Suprapubic skin (tissue), 4 donors: ENCODE measurements around the gene GNL2. TPM values are rescaled to one million over a fixed set of nuclear protein-coding genes. Genes with fewer than 3 reads are reported as not detected.
"Not testable (repeated sequence)": the region's sequence is repeated elsewhere in the genome, so short reads cannot be mapped to it uniquely, and the experiment has no call there.

Experiments
- DNase-seq, 2 donors: peaks; one replicate each; pipeline ENCODE4 v3.0.0-alpha.2; 2019; ENCODE audit warnings: low spot score in 2 of 2
- H3K27ac ChIP-seq: fragments of 200-600 bp; sonication (generic); one replicate; pipeline ENCODE4 v1.5.1; 2019
- H3K27me3 ChIP-seq: fragments of 200-600 bp; sonication (generic); one replicate; pipeline ENCODE4 v1.5.1; 2019
- H3K36me3 ChIP-seq: fragments of 200-600 bp; sonication (generic); one replicate; pipeline ENCODE4 v1.5.1; 2019
- H3K4me1 ChIP-seq: fragments of 200-600 bp; sonication (generic); one replicate; pipeline ENCODE4 v1.5.1; 2019
- H3K4me3 ChIP-seq: fragments of 200-600 bp; sonication (generic); one replicate; pipeline ENCODE4 v1.5.1; 2019; ENCODE audit warnings: mild to moderate bottlenecking
- H3K9me3 ChIP-seq: fragments of 200-600 bp; sonication (generic); one replicate; pipeline ENCODE4 v1.5.1; 2019
- CTCF ChIP-seq, 2 donors: fragments of 200-600 bp in 1 of 2; fragments of 450-650 bp in 1 of 2; sonication (generic) in 1 of 2; IDR thresholded peaks; one replicate each; pipeline ENCODE4 v1.5.1; 2016 to 2019; ENCODE audit warnings: antibody characterized with exemption in 2 of 2, mild to moderate bottlenecking in 1 of 2, moderate library complexity in 1 of 2
- EP300 ChIP-seq: sonication (generic); formaldehyde crosslinking; IDR thresholded peaks from one replicate; pipeline ENCODE4 v1.6.1; 2017; ENCODE audit warnings: antibody characterized with exemption
- POLR2A ChIP-seq, 2 donors: fragments of 450-650 bp; IDR thresholded peaks; one replicate each; pipeline ENCODE4 v1.6.1; 2017; ENCODE audit warnings: antibody characterized with exemption in 2 of 2, mild to moderate bottlenecking in 2 of 2, moderate library complexity in 2 of 2
- POLR2AphosphoS5 ChIP-seq, 3 donors: sonication (generic); formaldehyde crosslinking; IDR thresholded peaks; one replicate each; pipeline ENCODE4 v1.6.1; 2017; ENCODE audit warnings: antibody characterized with exemption in 3 of 3
- WGBS: methylation state at CpG from one replicate; pipeline ENCODE4 v1.1.5; 2018; 5-methylcytosine and 5-hydroxymethylcytosine counted together
- total RNA-seq, 4 donors: library from RNA; depleted of rRNA; stranded (reverse); fragments of >200 nt; gene quantifications; one replicate each; pipeline ENCODE4 v1.1.0, GENCODE V29; 2016

Gene GNL2
- total RNA-seq, 4 donors from 2014 or later, result 42.0 to 94.8 (median 48.5) TPM

GRCh38 chr1:37533317-37534093, 62.2 kb downstream of the GNL2 start:
- no peaks in the 10 kb centered on the region for H3K9me3 ChIP-seq
- DNase-seq, result no peak
- H3K27me3 ChIP-seq, result no peaks in the 10 kb centered on the region
- H3K4me3 ChIP-seq, result no peak overlapping the region
- WGBS, result 84% methylated on average over 4 of the region's 4 CpGs
- no peak for TF ChIP-seq CTCF (IDR thresholded peaks at IDR 0.05)
- no peak for TF ChIP-seq POLR2A (IDR thresholded peaks at IDR 0.05)
- TF ChIP-seq EP300, result no peak
- no peak for TF ChIP-seq POLR2AphosphoS5 (IDR thresholded peaks at IDR 0.05)
- peaks cover 9% of the 10 kb centered on the region for H3K4me1 ChIP-seq
- H3K27ac ChIP-seq, result peak overlapping the region; percentile 33
- peaks cover 28% of the 10 kb centered on the region for H3K36me3 ChIP-seq

DNA sequence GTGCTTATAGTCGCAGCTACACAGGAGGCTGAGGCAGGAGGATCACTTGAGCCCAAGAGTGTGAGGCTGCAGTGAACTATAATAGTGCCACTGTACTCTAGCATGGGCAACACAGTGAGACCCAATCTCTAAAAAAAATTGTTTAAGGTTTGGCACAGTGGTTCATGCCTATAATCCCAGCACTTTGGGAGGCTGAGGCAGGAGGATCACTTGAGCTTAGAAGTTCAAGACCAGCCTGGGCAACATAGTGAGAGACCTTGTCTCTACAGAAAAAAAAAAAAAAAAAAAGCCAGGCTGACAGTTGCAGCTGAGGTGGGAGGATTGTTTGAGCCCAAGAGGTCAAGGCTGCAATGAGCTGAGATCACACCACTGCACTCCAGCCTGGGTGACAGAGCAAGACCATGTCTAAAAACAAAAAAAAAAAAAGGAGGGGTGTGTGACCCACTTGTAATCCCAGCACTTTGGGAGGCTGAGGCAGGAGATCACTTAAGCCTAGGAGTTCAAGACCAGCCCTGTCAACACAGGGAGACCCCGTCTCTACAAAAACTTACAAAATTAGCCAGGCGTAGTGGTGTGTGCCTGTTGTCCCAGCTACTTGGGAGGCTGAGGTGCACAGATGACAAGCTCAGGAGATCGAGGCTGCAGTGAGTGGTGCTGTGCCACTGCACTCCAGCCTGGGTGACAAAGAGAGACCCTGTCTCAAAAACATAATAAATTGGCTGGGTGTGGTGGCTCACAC, 63.1 kb downstream of the GNL2 start:
- DNase-seq, H3K4me3 ChIP-seq, H3K27ac ChIP-seq, H3K9me3 ChIP-seq, H3K4me1 ChIP-seq, H3K27me3 ChIP-seq: not testable (repeated sequence)
- 92% methylated on average over 4 of the region's 4 CpGs for WGBS
- peaks cover 19% of the 10 kb centered on the region for H3K36me3 ChIP-seq

GRCh38 chr1:37529888-37530287, 65.8 kb downstream of the GNL2 start:
- H3K9me3 ChIP-seq, DNase-seq, H3K27me3 ChIP-seq, H3K36me3 ChIP-seq, H3K4me3 ChIP-seq, H3K4me1 ChIP-seq, H3K27ac ChIP-seq: not testable (repeated sequence)
- 95% methylated on average over 1 of the region's 1 CpG for WGBS

DNA sequence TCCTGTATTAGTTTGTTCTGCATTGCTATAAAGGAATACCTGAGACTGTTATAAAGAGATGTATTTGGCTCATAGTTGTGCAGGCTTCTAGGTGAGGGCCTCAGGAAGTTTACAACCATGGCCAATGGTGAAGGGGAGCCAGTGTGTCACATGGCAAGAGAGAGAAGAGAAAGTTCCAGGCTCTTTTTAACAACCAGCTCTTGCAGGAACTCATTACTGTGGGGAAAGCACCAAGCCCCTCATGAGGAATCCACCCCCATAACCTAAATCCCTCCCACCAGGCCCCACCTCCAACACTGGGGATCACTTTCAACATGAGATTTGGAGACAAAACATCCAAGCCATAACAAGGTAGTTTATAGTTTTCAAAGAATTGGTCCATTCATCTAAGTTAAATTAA, 76.1 kb downstream of the GNL2 start:
- peaks cover 7% of the 10 kb centered on the region for H3K4me1 ChIP-seq
- DNase-seq, result no peak
- TF ChIP-seq EP300 (no peak), POLR2A (IDR thresholded peaks at IDR 0.05) (no peak), CTCF (IDR thresholded peaks at IDR 0.05) (no peak), POLR2AphosphoS5 (IDR thresholded peaks at IDR 0.05) (no peak)
- H3K4me3 ChIP-seq, result no peak overlapping the region
- no peaks in the 10 kb centered on the region for H3K27me3 ChIP-seq
- no peaks in the 10 kb centered on the region for H3K9me3 ChIP-seq
- no peaks in the 10 kb centered on the region for H3K36me3 ChIP-seq
- no peak overlapping the region for H3K27ac ChIP-seq

- H3K36me3 ChIP-seq, H3K4me1 ChIP-seq, H3K4me3 ChIP-seq, DNase-seq, H3K9me3 ChIP-seq, H3K27ac ChIP-seq, H3K27me3 ChIP-seq: not testable (repeated sequence)
- WGBS, result 78% methylated on average over 12 of the region's 15 CpGs
These were observed 76.8 kb downstream of the GNL2 start for GRCh38 chr1:37518929-37519328.

- peaks cover 13% of the 10 kb centered on the region for H3K4me1 ChIP-seq
- not testable (repeated sequence) for H3K4me3 ChIP-seq, H3K27me3 ChIP-seq, H3K27ac ChIP-seq, DNase-seq, H3K36me3 ChIP-seq, H3K9me3 ChIP-seq
- WGBS, result 60% methylated on average over 1 of the region's 31 CpGs
These were observed 77.5 kb downstream of the GNL2 start for GRCh38 chr1:37518241-37518640.

GRCh38 chr1:37517569-37517968, 78.2 kb downstream of the GNL2 start:
- WGBS, result 89% methylated on average over 1 of the region's 1 CpG
- TF ChIP-seq POLR2A (IDR thresholded peaks at IDR 0.05) (no peak), POLR2AphosphoS5 (IDR thresholded peaks at IDR 0.05) (no peak), CTCF (IDR thresholded peaks at IDR 0.05) (no peak), EP300 (no peak)

More at GRCh38 chr1:37517569-37517968, 78.2 kb downstream of the GNL2 start:
- no peak for DNase-seq
- Histone ChIP-seq H3K36me3 (peaks cover 2% of the 10 kb centered on the region), H3K27ac (no peak overlapping the region), H3K4me1 (peaks cover 20% of the 10 kb centered on the region), H3K4me3 (no peak overlapping the region), H3K27me3 (no peaks in the 10 kb centered on the region), H3K9me3 (no peaks in the 10 kb centered on the region)

Other genes starting within 250 kb of the GNL2 start
- 100 to 1,000 TPM in 1 of 4 donors, 10 to 100 TPM in 3; 47.7 to 107 (median 56.1) TPM for gene ZC3H12A, start 121.4 kb downstream of the GNL2 start, total RNA-seq
- 100 to 1,000 TPM in 1 of 4 donors, 10 to 100 TPM in 3; 63.6 to 105 (median 68.7) TPM for gene MEAF6, start 81.2 kb downstream of the GNL2 start, total RNA-seq
- gene SNIP1, start 41.6 kb downstream of the GNL2 start, total RNA-seq, result 10 to 100 TPM; 13.5 to 23.4 (median 15.6) TPM
- gene DNALI1, start 39.0 kb downstream of the GNL2 start, total RNA-seq, result 1 to 10 TPM in 1 of 4 donors, under 1 TPM in 3; 0.70 to 1.7 (median 0.85) TPM
- gene RSPO1, start 39.0 kb upstream of the GNL2 start, total RNA-seq, result 1 to 10 TPM; 2.1 to 9.7 (median 6.7) TPM
- gene CDCA8, start 96.6 kb upstream of the GNL2 start, total RNA-seq, result 1 to 10 TPM; 2.7 to 6.2 (median 4.4) TPM
- under 1 TPM in 2 of 4 donors, not detected in 2; 0.23 to 0.34 TPM for gene EPHA10, start 169.2 kb upstream of the GNL2 start, total RNA-seq
- 1 to 10 TPM; 6.7 to 9.2 (median 7.5) TPM for gene MANEAL, start 197.9 kb upstream of the GNL2 start, total RNA-seq
- gene C1orf122, start 211.9 kb upstream of the GNL2 start, total RNA-seq, result 10 to 100 TPM; 27.7 to 54.5 (median 41.2) TPM
- 10 to 100 TPM; 13.1 to 41.7 (median 26.1) TPM for gene YRDC, start 212.3 kb upstream of the GNL2 start, total RNA-seq